GM12891 (cell line): Measurements from ENCODE around the gene BRCA2.

ENCODE experiments used
- POLR2AphosphoS5 ChIP-seq: IDR thresholded peaks from 2 replicates; pipeline ENCODE4 v1.6.1; 2011; ENCODE audit warnings: low read depth, low read length, control low read depth
- POU2F2 ChIP-seq: IDR thresholded peaks from 2 replicates; pipeline ENCODE4 v1.6.1; 2011; ENCODE audit warnings: low read depth, mild to moderate bottlenecking, control low read depth, low read length, moderate library complexity
- TAF1 ChIP-seq: IDR thresholded peaks from 2 replicates; pipeline ENCODE4 v1.6.1; 2011; ENCODE audit warnings: low read depth, low read length, control low read depth

DNA sequence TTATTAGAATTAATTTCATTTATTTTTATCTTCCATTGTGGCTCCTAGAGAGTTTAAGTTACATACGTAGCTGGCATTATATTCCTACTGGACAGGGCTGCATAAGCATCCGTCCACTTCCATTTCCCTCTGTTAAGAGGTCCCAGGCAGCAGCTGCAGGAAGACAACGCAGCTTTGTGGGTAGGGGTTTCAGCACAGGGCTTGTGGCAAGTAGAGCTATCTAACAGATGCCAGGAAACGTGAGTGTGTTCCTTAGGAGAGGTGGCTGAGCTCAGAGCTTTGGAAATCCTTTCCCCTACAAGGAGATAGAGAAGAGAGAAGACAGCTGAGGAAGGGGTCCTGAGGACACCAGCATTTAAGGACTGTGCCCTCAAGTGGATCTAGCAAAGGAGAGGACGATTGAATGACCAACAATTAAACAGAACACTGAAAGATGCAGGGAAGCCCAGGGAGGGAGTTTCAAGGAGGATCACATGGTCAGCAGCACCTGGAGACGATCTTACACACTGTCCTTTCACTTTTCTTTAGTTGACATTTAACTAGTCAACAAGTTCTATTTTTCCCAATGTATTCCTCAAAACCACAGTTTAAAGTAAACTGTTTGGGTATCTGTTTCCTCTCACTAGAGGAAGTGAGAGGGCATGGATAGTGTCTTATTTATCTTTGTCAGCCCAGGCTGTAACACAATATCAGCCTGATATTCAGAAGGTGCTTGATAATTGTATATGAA is 114.9 kb downstream of the BRCA2 start:
- TF ChIP-seq POLR2AphosphoS5 (no peak), POU2F2 (no peak), TAF1 (no peak)
